Ishikawa (cell line): Measurements from ENCODE around the gene FHIT.

Source experiments
- EGR1 ChIP-seq: IDR thresholded peaks from 2 replicates; pipeline ENCODE4 v1.6.1; 2012
- RAD21 ChIP-seq: IDR thresholded peaks from 2 replicates; pipeline ENCODE4 v1.6.1; 2012; ENCODE audit warnings: low read depth
- TAF1 ChIP-seq: IDR thresholded peaks from 2 replicates; pipeline ENCODE4 v1.6.1; 2012; ENCODE audit warnings: low read depth, mild to moderate bottlenecking
- TEAD4 ChIP-seq: IDR thresholded peaks from 2 replicates; pipeline ENCODE4 v1.6.1; 2012
- ZBTB7A ChIP-seq: IDR thresholded peaks from 2 replicates; pipeline ENCODE4 v1.6.1; 2012; ENCODE audit warnings: low read depth
- TF ChIP-seq, protein P1 (sequence below): IDR thresholded peaks from 2 replicates; pipeline ENCODE4 v1.6.1; 2012

DNA sequence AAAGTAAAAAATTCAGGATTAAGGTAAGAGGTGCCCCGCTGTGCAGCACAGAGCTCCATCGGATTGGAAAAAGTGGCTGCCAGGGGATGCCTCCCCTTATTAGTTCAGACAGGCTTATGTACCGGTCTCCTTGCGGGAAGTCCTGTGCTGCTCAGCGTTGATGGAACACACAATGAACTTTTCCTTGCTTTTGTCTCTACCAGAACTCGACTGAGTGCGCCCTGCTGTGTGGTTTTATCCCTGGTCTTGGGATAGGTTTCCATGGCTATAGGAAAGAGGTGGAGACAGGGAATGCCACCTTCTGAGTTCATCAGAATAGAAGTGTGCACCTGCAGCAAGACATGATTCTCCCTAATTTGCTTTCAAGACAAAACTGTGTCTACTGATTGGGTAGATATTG lies 1455.5 kb downstream of the FHIT start:
- TF ChIP-seq RAD21 = no peak
- no peak for TF ChIP-seq ZBTB7A
- TF ChIP-seq TAF1 = no peak
- TF ChIP-seq, protein P1, sequence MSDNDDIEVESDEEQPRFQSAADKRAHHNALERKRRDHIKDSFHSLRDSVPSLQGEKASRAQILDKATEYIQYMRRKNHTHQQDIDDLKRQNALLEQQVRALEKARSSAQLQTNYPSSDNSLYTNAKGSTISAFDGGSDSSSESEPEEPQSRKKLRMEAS = no peak
- no peak for TF ChIP-seq EGR1
- TF ChIP-seq TEAD4 = no peak
